ENCODE results near the gene CRACDL. TPM values are rescaled to one million over a fixed set of nuclear protein-coding genes. Genes with fewer than 3 reads are reported as not detected.

CRACDL gene
- total RNA-seq, 4 donors from 2014 or later, result 0.94 to 5.8 (median 1.8) TPM

GRCh38 chr2:98777076-98777475 lies 158.9 kb downstream of the CRACDL start:
- ATAC-seq, result no peak
- TF ChIP-seq EP300 (IDR thresholded peaks at IDR 0.05), result no peak
- no peak for TF ChIP-seq POLR2AphosphoS5 (IDR thresholded peaks at IDR 0.05)
- TF ChIP-seq POLR2A (IDR thresholded peaks at IDR 0.05), result no peak
- TF ChIP-seq, protein P1, sequence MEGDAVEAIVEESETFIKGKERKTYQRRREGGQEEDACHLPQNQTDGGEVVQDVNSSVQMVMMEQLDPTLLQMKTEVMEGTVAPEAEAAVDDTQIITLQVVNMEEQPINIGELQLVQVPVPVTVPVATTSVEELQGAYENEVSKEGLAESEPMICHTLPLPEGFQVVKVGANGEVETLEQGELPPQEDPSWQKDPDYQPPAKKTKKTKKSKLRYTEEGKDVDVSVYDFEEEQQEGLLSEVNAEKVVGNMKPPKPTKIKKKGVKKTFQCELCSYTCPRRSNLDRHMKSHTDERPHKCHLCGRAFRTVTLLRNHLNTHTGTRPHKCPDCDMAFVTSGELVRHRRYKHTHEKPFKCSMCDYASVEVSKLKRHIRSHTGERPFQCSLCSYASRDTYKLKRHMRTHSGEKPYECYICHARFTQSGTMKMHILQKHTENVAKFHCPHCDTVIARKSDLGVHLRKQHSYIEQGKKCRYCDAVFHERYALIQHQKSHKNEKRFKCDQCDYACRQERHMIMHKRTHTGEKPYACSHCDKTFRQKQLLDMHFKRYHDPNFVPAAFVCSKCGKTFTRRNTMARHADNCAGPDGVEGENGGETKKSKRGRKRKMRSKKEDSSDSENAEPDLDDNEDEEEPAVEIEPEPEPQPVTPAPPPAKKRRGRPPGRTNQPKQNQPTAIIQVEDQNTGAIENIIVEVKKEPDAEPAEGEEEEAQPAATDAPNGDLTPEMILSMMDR (IDR thresholded peaks at IDR 0.05), result no peak
- H3K9me3 ChIP-seq, result peaks cover 0 to 23% (median 0%) of the 10 kb centered on the region in 3 donors
- H3K4me3 ChIP-seq, result no peak overlapping the region
- no peaks in the 10 kb centered on the region for H3K36me3 ChIP-seq
- 75 to 94% methylated on average over 1 to 6 of the region's 6 CpGs for WGBS, 2 donors (ENCODE audit: low coverage in 1 of 2)
- no peaks in the 10 kb centered on the region for H3K4me1 ChIP-seq
- H3K27me3 ChIP-seq, result peaks cover 6% of the 10 kb centered on the region
- H3K27ac ChIP-seq, result no peak overlapping the region

DNA sequence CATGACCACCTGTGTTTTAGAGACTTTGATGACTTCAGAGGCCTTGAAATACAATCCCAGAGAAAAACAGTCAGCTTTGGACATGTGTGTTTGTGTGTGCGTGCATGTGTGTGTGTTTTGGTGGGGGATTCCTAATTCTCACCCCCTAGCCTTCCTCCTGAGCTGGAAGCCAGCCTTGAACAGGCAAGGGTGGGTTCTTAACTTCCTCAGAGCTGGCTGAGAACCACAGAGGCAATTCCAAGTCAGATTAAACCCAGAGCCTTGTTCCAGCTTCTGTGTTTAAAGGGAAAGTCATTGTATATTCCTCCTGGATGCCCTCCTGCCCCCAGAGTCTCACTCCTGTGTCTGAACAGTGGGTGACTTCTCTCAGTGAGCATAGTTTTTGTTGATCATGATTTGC lies 159.9 kb downstream of the CRACDL start:
- no CpG with 5 or more reads among the region's 1 CpG for WGBS, 2 donors (ENCODE audit: low coverage in 1 of 2)
- H3K9me3 ChIP-seq, result peaks cover 0 to 14% (median 0%) of the 10 kb centered on the region in 3 donors
- H3K27ac ChIP-seq, result peak overlapping the region in 1 of 4 donors; percentile 23
- ATAC-seq, result no peak
- H3K36me3 ChIP-seq, result no peaks in the 10 kb centered on the region
- peaks cover 6% of the 10 kb centered on the region for H3K27me3 ChIP-seq
- TF ChIP-seq, protein P1 (IDR thresholded peaks at IDR 0.05), result no peak
- TF ChIP-seq POLR2A (IDR thresholded peaks at IDR 0.05) (no peak), EP300 (IDR thresholded peaks at IDR 0.05) (no peak), POLR2AphosphoS5 (IDR thresholded peaks at IDR 0.05) (no peak)
- H3K4me1 ChIP-seq, result no peaks in the 10 kb centered on the region
- no peak overlapping the region for H3K4me3 ChIP-seq

DNA sequence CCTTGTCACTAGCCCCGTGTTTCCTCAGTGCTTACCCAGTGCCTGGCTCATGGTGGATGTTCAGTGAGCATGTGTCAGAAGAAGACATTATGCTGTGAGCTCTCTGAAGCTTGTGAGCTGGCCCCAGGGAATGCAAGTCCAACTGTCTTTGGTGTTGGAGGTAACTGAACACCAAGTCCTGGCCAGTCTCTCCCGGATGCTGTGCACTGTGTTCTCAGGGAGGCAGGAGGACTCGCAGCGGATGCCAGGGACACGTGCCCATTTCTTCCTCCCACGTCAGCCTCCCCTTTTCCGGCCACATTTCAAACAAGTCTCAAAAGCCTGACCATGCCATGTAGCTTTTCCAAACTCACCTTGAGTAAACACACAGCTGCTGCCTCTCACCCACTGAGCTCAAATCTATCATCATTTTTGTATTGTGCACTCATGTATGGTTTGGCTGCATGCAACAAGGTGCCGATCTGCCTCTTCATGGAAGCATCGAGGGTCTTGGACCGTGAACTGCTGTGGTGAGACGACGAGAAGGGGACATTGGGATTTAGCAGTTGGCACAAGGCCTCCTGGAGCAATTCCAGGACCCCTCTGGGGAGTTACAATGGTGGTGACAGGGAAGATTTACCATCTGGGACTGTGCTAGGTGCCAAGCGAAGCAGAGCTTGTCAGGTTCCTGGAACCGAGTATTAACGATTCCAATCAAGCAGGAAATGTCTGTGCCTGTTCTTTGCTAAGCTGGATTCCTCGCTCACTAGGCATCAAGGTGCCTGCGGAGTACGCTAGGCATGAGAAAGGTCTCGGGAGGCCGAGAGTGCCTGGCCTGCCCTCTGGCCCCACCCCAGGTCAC lies 160.7 kb downstream of the CRACDL start:
- Histone ChIP-seq H3K36me3 (no peaks in the 10 kb centered on the region), H3K4me1 (no peaks in the 10 kb centered on the region), H3K4me3 (no peak overlapping the region), H3K27me3 (peaks cover 6% of the 10 kb centered on the region), H3K9me3 (peaks cover 0 to 6% (median 0%) of the 10 kb centered on the region in 3 donors), H3K27ac (peak overlapping the region in 1 of 4 donors; percentile 48)
- ATAC-seq, result peak; percentile 22
- WGBS, 2 donors (ENCODE audit: low coverage in 1 of 2), result 59 to 68% methylated on average over 5 to 10 of the region's 20 CpGs
- peak; percentile 38 for TF ChIP-seq POLR2AphosphoS5 (IDR thresholded peaks at IDR 0.05)
- TF ChIP-seq POLR2A (IDR thresholded peaks at IDR 0.05), result no peak

DNA sequence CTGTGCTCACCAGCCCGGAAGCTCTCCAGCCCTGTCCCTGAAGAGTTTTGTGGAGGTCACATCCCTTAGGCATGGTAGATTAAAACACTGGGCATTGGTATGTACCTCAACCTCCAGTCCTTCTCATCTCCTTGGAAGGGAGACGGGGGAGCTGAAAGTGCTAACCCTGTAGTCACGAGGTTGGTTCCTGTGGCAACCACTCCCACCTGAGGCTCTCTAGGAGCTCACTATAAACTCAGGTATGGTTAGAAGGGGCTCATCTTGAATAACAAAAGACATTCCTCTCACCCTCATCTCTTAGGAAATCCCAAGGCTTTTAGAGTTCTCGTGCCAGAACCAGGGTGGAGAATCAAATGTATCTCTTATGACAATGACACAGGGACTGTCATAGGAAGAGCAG lies 162.1 kb downstream of the CRACDL start:
- ATAC-seq, result no peak
- 89% methylated on average over 3 of the region's 4 CpGs; no CpG with 5 or more reads in 1 of the 2 donors for WGBS, 2 donors (ENCODE audit: low coverage in 1 of 2)
- Histone ChIP-seq H3K27ac (no peak overlapping the region), H3K36me3 (no peaks in the 10 kb centered on the region), H3K4me3 (no peak overlapping the region), H3K4me1 (no peaks in the 10 kb centered on the region), H3K27me3 (peaks cover 6% of the 10 kb centered on the region), H3K9me3 (peaks cover 0 to 6% (median 0%) of the 10 kb centered on the region in 3 donors)
- TF ChIP-seq POLR2A (IDR thresholded peaks at IDR 0.05) (no peak), POLR2AphosphoS5 (IDR thresholded peaks at IDR 0.05) (no peak)

GRCh38 chr2:98773169-98773568 lies 162.9 kb downstream of the CRACDL start:
- TF ChIP-seq, protein P1 (IDR thresholded peaks at IDR 0.05), result no peak
- no peak for TF ChIP-seq POLR2AphosphoS5 (IDR thresholded peaks at IDR 0.05)
- no peak for TF ChIP-seq EP300 (IDR thresholded peaks at IDR 0.05)
- no peak for TF ChIP-seq POLR2A (IDR thresholded peaks at IDR 0.05)
- Histone ChIP-seq H3K4me3 (no peak overlapping the region), H3K27ac (no peak overlapping the region), H3K27me3 (peaks cover 6% of the 10 kb centered on the region), H3K9me3 (peaks cover 0 to 6% (median 0%) of the 10 kb centered on the region in 3 donors), H3K4me1 (no peaks in the 10 kb centered on the region), H3K36me3 (no peaks in the 10 kb centered on the region)
- no peak for ATAC-seq
- WGBS, 2 donors (ENCODE audit: low coverage in 1 of 2), result 83% methylated on average over 1 of the region's 5 CpGs; no CpG with 5 or more reads in 1 of the 2 donors

- Histone ChIP-seq H3K27ac (no peak overlapping the region), H3K36me3 (no peaks in the 10 kb centered on the region), H3K4me3 (no peak overlapping the region), H3K4me1 (no peaks in the 10 kb centered on the region), H3K27me3 (peaks cover 6% of the 10 kb centered on the region), H3K9me3 (peaks cover 0 to 3% (median 0%) of the 10 kb centered on the region in 3 donors)
- no peak for ATAC-seq
- TF ChIP-seq EP300 (IDR thresholded peaks at IDR 0.05) (no peak), POLR2A (IDR thresholded peaks at IDR 0.05) (no peak), POLR2AphosphoS5 (IDR thresholded peaks at IDR 0.05) (no peak)
- TF ChIP-seq, protein P1 (IDR thresholded peaks at IDR 0.05), result no peak
- 64 to 81% methylated on average over 7 of the region's 8 CpGs for WGBS, 2 donors (ENCODE audit: low coverage in 1 of 2)
Observed at GRCh38 chr2:98772536-98772935, 163.5 kb downstream of the CRACDL start.

All from gastroesophageal sphincter (tissue), 4 donors.